Right forelimb (tissue), 1 donor: ENCODE results near the gene LTV1.
"Not testable (repeated sequence)": the region's sequence is repeated elsewhere in the genome, so short reads cannot be mapped to it uniquely, and the experiment has no call there.

Experiments used
- DNase-seq: peaks from one replicate; pipeline ENCODE4 v3.0.0-alpha.2; 2018

LTV1 gene

DNA sequence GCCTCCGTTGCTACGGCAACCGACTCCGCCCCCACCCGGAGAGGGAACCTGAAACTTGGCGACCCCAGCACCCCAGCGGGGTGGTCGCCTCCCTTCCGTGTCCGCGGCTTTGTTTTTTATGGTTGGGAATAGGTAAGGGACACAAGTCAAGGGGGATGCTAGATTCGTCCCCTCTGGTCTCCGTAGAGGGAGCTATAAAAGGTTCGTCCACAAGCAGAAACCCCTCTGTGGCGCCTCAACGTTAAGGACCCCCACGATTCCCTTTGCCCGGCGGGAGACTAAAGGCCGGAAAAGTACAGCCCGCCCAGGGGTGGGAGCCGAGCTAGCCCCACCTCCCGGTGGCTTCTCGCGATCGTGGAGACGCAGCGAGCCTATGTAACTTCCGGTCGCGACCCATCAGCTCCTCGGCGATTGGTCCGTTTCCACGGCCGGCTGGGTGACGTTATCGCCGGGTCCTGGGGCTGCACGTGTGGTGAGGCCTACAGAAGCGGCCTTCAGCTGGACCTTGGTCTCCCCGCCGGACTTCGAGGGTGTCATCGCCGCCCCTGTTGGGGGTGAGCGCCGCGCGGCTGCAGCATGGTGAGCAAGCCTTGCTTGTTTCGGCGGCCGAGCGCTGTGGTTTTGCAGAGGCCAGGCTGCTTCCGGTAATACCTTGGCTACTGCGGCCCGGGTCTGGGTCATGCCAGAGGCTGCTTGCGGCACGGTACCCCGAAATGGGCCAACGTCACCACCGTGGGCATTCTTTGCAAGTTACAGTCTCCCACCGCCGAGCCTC, at the start of gene LTV1:
TSS of gene LTV1 (plus strand) at position 437 of the 775 bp plus-strand sequence. CDS start at position 577, 140 bp downstream.
- DNase-seq, result peak; percentile 98

DNA sequence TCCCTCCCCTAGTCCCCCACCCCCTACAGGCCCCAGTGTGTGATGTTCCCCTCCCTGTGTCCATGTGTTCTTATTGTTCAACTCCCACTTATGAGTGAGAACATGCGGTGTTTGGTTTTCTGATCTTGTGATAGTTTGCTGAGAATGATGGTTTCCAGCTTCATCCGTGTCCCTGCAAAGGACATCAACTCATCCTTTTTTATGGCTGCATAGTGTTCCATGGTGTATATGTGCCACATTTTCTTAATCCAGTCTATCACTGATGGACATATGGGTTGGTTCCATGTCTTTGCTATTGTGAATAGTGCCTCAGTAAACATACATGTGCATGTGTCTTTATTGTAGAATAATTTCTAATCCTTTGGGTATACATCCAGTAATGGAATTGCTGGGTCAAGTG, 46.6 kb upstream of the LTV1 start:
- DNase-seq, result not testable (repeated sequence)

DNA sequence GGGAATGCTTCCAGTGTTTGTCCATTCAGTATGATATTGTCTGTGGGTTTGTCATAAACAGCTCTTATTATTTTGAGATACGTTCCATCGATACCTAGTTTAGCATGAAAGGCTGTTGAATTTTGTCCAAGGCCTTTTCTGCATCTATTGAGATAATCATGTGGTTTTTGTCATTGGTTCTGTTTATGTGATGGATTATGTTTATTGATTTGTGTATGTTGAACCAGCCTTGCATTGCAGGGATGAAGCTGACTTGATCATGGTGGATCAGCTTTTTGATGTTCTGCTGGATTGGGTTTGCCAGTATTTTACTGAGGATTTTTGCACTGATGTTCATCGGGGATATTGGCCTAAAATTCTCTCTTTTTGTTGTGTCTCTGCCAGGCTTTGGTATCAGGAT, 44.7 kb upstream of the LTV1 start:
- not testable (repeated sequence) for DNase-seq

DNA sequence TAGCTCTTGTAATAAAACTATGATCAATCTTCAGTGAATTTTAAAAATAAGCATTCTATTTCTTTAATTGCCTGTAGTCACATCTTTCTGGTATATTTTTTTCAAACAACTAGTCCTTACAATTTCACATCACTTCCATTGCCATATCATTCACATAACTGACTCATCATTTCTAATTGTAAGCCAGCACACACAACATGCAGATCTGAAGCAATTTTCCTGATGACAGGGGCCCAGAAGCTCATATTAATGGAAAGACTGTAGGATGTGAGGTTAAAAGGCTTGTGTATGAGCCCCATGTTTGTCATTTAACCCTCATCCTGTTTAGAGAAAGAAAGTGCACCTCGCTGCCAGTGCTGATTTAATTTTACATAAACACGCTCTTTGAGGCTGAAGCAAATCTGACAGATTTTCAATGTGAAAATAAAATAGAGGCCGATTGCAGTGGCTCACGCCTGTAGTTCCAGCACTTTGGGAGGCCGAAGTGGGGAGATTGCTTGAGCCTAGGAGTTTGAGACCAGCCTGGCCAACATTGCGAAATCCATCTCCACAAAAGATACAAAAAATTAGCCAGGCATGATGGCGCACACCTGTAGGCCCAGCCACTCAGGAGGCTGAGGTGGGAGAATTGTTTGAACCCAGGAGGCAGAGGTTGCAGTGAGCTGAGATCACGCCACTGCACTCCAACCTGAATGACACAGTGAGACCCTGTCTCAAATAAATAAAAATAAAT, 40.1 kb upstream of the LTV1 start:
- DNase-seq, result no peak

- no peak for DNase-seq
These were observed 39.2 kb upstream of the LTV1 start for GRCh38 chr6:143803769-143804568.

DNA sequence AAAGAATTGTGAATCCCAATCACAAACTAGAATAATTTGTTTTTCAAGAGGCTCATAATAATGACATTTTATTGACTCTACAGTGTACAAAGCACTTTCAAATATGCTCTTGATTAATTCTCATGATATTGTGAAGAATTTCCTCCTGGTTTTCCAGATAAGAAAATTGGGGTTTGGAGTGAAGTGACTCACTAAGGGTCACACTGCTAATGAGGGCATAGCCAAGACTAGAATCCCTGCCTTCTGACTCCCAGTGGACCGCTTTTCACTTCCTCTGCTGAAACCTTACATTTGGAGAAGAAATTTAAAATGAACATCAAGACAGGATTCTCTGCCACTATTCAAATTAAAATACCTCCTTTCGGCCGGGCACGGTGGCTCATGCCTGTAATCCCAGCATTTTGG, 38.3 kb upstream of the LTV1 start:
- no peak for DNase-seq

DNA sequence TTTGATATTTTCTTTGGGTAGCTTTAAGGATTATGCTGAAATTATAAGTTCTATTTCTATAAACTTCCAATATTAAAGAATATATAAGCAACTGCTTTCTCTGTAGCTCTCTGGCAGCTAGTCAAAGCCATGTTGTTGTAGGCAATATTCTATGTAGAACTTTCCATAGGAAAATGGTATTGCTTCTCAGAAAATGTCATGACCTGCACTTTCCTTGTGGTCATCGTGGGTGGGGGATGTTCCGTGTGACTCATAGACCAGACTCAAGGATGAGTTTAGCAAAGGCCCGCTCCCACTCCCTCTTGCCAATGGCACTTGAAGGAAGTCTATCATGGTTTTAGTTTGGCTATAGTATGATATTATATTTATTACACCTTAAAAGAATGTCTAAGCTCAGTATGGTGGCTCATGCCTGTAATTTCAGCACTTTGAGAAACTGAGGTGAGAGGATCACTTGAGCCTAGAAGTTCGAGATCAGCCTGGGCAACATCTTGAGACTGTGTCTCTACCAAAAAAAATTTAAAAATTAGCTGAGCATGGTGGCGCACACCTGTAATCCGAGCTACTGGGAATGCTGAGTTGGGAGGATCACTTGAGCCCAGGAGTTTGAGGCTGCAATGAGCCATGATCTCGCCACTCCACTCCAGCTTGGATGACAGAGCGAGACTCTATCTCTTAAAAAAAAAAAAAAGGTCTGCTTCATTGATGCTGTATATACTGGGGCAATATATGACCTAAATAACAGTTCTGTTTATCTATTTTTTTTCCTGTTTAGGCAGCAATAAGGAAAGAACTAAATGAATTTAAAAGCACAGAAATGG, 36.6 kb upstream of the LTV1 start:
- no peak for DNase-seq

DNA sequence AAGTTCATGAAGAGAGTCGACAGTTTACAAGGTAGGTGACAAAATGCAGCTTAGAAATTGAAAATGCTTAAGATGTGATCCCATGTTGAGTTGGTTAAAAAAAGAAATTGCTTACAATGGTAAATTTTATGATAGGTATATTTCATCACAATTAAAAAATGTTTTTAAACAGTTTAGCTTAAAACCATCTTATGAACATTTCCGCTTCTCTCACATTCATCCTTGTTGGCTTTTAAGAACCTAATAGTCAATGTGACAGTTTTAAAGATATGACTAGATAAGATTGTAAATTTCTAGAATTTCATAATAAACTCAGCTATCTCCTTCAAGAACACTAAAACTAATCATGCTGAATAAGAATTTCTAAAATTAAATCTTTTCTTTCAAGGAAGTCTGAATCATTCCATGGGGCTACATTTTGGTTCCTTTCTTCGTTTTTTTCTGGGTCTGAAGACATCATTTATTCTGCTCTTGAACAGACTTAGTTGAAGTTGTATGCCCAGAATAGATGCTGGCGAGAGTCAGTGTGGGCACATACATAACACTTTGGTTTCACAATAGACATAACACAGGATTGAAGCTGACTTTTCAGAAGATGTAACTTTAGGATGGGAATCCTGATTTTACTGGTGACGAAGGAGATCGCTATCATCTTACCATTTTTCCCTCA, 35.9 kb upstream of the LTV1 start:
- DNase-seq, result no peak

DNA sequence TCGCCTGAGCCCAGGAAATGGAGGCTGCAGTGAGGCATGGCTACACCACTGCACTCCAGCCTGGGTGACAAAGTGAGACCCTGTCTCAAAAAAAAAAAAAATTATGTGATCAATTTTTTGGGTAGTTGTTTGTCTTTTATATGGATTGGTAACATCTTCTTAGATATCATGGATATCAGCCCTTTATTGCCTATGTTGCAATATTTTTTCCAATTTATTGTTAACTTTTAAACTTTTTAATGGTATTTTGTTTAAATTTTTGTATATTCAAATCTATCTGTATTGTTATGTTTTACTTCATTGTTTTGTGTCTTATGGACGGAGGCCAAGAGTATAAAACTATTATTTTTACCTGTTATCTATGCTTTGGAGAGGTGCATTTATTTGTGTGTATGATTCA, 32.4 kb upstream of the LTV1 start:
- no peak for DNase-seq

- DNase-seq, result no peak
These were observed 31.5 kb upstream of the LTV1 start for GRCh38 chr6:143811501-143812157.

GRCh38 chr6:143817621-143818020, 25.5 kb upstream of the LTV1 start:
- no peak for DNase-seq

GRCh38 chr6:143821359-143821758, 21.8 kb upstream of the LTV1 start:
- DNase-seq, result no peak

- no peak for DNase-seq
These were observed 20.5 kb upstream of the LTV1 start for GRCh38 chr6:143822584-143823024.

DNA sequence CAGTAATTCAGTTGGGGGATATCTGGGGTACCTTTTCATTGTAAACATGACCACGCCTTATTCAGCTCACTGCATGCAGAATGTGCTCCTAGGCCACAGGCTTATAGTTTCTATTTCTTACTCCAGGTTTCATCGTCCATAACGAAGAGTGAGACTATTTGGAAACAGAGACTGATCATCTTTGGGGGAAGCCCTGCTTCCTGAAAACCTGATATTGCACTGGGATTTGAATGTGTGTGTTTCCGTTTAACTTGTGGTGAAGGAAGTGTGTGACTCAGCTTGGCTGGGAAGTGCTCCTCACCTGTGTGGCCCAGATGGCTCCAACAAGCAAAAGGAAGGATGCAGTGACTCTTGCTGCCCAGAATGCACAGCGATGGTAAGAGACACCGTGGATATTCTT, 19.6 kb upstream of the LTV1 start:
- no peak for DNase-seq

DNA sequence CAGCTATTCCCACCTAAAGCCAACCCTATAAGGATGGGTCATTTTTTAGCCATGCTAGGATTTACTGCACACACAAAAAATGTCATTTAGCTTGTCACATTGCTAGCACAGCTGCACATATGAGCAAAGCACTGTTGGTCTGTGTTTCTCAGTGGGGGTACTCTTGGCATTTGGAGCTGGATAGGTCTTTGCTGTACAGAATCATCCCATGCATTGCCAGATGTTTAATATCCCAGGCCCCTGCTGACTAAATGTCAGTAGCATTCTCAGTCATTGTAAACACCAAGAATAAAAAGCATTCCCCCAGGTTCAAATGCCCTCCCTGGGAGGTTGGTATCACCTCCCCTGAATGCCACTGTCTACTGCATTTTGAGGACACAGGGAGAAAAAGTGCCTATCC, 14.6 kb upstream of the LTV1 start:
- no peak for DNase-seq

DNA sequence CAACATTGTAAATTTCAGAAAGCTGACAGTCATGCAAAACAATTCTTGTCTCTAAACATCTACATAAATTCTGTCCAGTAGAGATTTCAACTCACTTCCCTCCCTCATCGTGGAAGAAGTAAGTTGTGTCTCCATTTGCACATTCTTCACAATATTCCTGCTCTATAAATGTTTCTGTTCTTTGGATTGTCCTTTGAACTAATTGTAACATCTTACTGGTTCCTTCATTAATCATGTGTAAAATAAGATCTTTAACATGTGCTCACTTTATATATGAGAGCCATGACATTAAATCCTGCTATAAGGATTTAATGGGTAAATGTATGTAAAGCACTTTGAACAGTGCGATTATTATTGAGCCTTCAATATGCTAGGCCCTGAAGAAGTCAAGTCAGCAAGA, 7.0 kb upstream of the LTV1 start:
- no peak for DNase-seq

GRCh38 chr6:143838395-143838794, 4.7 kb upstream of the LTV1 start:
- no peak for DNase-seq

- peak; percentile 51 for DNase-seq
These were observed 3.9 kb upstream of the LTV1 start for GRCh38 chr6:143839196-143839595.

GRCh38 chr6:143840595-143841265, 2.4 kb upstream of the LTV1 start:
- DNase-seq, result no peak

- DNase-seq, result no peak
These were observed 657 bp upstream of the LTV1 start for GRCh38 chr6:143842461-143842901.

DNA sequence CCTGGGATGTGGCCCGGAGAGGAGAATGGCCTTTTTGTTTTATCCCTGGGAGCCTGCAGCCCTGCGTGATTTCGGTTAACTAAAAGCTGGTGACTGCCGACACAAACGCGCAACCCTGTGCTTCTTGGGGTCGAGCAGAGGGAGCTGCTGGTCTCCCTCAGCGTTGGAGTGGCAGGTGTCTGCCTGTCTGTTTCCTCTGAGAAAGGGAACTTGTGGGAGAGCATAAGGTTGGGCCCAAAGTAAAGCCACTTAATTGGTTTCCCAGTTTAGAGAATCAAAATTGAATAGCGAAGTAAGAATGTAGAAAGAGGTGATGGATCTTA, 500 bp downstream of the LTV1 start:
- DNase-seq, result no peak
